Panc1 (cell line): ENCODE results near the gene PLCXD1. TPM values are rescaled to one million over a fixed set of nuclear protein-coding genes. Genes with fewer than 3 reads are reported as not detected.
"Not testable (repeated sequence)": the region's sequence is repeated elsewhere in the genome, so short reads cannot be mapped to it uniquely, and the experiment has no call there.

Experiments
- ATAC-seq: fragments of 200-7000 bp; cut with Tn5 transposase; 2 replicates; pipeline ENCODE4 v1.9.1; 2020; ENCODE audit warnings: mild to moderate bottlenecking, moderate library complexity
- BruUV-seq: library from RNA; stranded (reverse); fragments of 400-500 nt; replicated peaks from 2 replicates; lab custom pipeline; 2021; lab: Mats Ljungman, UMichigan
- CTCF ChIA-PET: fragments of 300-600 bp; sonication (Branson Sonifier 250); formaldehyde crosslinking; loops from one replicate; lab custom pipeline; 2022; ENCODE audit warnings: antibody characterized with exemption; lab: Charles Lee
- POLR2A ChIA-PET: fragments of 300-600 bp; sonication (Branson Sonifier 250); formaldehyde crosslinking; loops from one replicate; lab custom pipeline; 2022; ENCODE audit warnings: antibody characterized with exemption; lab: Charles Lee
- DNase-seq: peaks from one replicate; pipeline ENCODE4 v3.0.0-alpha.2; 2010; ENCODE audit warnings: low read depth, low spot score
- H3K27ac ChIP-seq: 2 replicates; pipeline ENCODE4 v1.5.1; 2011; ENCODE audit warnings: mild to moderate bottlenecking, low read length, inconsistent platforms
- H3K27me3 ChIP-seq: fragments of 200-500 bp; sonication (Bioruptor generic); 2 replicates; pipeline ENCODE4 v1.6.0; 2014; ENCODE audit warnings: low read length, inconsistent platforms; ENCODE audit not compliant: control insufficient read depth, insufficient read depth
- H3K36me3 ChIP-seq: fragments of 200-500 bp; sonication (Bioruptor generic); 2 replicates; pipeline ENCODE4 v1.5.1; 2014; ENCODE audit warnings: inconsistent platforms, mild to moderate bottlenecking, low read length, moderate library complexity; ENCODE audit not compliant: control insufficient read depth, insufficient read depth
- H3K4me1 ChIP-seq: 2 replicates; pipeline ENCODE4 v1.5.1; 2011; ENCODE audit warnings: inconsistent platforms, mild to moderate bottlenecking, low read length, moderate library complexity; ENCODE audit not compliant: control insufficient read depth, insufficient read depth
- H3K4me3 ChIP-seq, 2 experiments: 2 replicates each; pipeline ENCODE4 v1.5.1; 2011 to 2012; ENCODE audit warnings: low read depth in 2 of 2, low read length in 2 of 2, mild to moderate bottlenecking in 2 of 2, inconsistent platforms in 1 of 2, moderate library complexity in 1 of 2
- H3K9me3 ChIP-seq: fragments of 200-500 bp; sonication (Bioruptor generic); 2 replicates; pipeline ENCODE4 v1.5.1; 2014; ENCODE audit warnings: low read depth, mild to moderate bottlenecking, inconsistent platforms, low read length, moderate library complexity; ENCODE audit not compliant: control insufficient read depth, insufficient read depth
- POLR2AphosphoS5 ChIP-seq: IDR thresholded peaks from 2 replicates; pipeline ENCODE4 v1.6.1; 2012; ENCODE audit warnings: mild to moderate bottlenecking, low read depth, low read length, moderate library complexity
- SIN3A ChIP-seq: IDR thresholded peaks from 2 replicates; pipeline ENCODE4 v1.6.1; 2012; ENCODE audit warnings: low read depth, mild to moderate bottlenecking, low read length, moderate library complexity, borderline replicate concordance; ENCODE audit not compliant: insufficient read depth
- TCF7L2 ChIP-seq: IDR thresholded peaks from 2 replicates; pipeline ENCODE4 v1.6.1; 2011; ENCODE audit warnings: mild to moderate bottlenecking, low read depth, low read length, inconsistent platforms
- in situ Hi-C: cut with HindIII; loops from 2 replicates; pipeline ENCODE4 v1.10.0; 2016; ENCODE audit warnings: low sequenced_read_pairs, low pct_unique_long_range_greater_than_20kb
- intact Hi-C: fragments of 100-400 bp; cut with micrococcal nuclease; formaldehyde crosslinking; loops from one replicate; pipeline ENCODE4 v1.10.0; 2022; ENCODE audit not compliant: unreplicated experiment
- total RNA-seq: library from RNA; stranded (reverse); gene quantifications from one replicate; pipeline ENCODE4 v1.2.1, GENCODE V29; 2021; ENCODE audit not compliant: unreplicated experiment
- TF ChIP-seq, protein P1 (sequence below): fragments of 450-650 bp; IDR thresholded peaks from 2 replicates; pipeline ENCODE4 v1.5.1; 2017; ENCODE audit warnings: mild to moderate bottlenecking
- TF ChIP-seq, protein P2 (sequence below), 2 experiments: IDR thresholded peaks; 2 replicates each; pipeline ENCODE4 v1.6.1; 2011 to 2012; ENCODE audit warnings: low read depth in 2 of 2, control low read depth in 1 of 2, low read length in 1 of 2, mild to moderate bottlenecking in 1 of 2, moderate library complexity in 1 of 2; ENCODE audit not compliant: insufficient read depth in 1 of 2

The PLCXD1 gene
- total RNA-seq, 1 experiment from 2014 or later, result 54.9 TPM

DNA sequence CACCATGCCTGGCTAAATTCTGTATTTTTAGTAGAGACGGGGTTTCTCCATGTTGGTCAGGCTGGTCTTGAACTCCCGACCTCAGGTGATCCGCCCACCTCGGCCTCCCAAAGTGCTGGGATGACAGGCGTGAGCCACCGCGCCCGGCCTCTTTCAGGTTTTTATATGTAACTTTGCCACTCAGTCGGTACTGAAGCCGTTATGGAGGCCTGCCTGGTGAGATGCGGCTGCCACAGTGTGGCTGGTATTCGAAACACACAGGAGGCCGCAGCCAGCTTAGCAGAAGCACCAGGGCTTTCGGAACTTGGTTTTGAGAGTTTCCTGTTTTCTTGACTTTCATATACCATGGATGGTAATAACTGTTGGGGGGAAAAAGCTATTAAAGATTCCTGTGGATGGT lies 43.5 kb downstream of the PLCXD1 start:
- CTCF ChIA-PET, H3K27me3 ChIP-seq, H3K36me3 ChIP-seq, in situ Hi-C loops, POLR2A ChIA-PET, H3K4me1 ChIP-seq, intact Hi-C loops, H3K9me3 ChIP-seq, H3K4me3 ChIP-seq, H3K27ac ChIP-seq, DNase-seq, BruUV-seq: not testable (repeated sequence)
- TF ChIP-seq, protein P1, sequence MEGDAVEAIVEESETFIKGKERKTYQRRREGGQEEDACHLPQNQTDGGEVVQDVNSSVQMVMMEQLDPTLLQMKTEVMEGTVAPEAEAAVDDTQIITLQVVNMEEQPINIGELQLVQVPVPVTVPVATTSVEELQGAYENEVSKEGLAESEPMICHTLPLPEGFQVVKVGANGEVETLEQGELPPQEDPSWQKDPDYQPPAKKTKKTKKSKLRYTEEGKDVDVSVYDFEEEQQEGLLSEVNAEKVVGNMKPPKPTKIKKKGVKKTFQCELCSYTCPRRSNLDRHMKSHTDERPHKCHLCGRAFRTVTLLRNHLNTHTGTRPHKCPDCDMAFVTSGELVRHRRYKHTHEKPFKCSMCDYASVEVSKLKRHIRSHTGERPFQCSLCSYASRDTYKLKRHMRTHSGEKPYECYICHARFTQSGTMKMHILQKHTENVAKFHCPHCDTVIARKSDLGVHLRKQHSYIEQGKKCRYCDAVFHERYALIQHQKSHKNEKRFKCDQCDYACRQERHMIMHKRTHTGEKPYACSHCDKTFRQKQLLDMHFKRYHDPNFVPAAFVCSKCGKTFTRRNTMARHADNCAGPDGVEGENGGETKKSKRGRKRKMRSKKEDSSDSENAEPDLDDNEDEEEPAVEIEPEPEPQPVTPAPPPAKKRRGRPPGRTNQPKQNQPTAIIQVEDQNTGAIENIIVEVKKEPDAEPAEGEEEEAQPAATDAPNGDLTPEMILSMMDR, result 0 out of 2 replicates have a peak, but pooled peaks have one; percentile 20
- peak; percentile 50; the same call in 1 of the 2 replicates for ATAC-seq

DNA sequence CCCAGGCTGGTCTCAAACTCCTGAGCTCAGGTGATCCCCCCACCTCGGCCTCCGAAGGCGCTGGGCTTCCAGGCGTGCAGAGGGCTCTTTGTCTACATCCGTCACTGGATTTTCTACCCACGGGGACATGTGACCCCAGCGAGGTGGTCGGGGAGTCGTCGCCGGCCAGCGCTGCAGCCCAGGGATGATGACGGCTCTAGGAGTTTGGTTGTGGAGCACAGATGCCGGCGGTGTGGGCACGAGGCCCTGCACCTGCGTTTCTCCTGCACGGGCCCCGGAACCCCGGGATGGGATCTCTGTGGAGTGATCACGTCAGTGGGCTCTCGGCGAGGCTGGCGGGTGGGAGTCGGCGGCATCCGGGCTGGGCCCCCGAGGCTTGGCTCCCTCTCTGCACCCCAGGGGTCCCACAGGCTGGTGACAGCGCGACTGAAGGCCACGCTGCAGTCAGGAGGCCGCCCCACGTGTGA lies 46.5 kb downstream of the PLCXD1 start:
- no peaks in the 10 kb centered on the region for H3K4me1 ChIP-seq
- ATAC-seq (no peak), DNase-seq (no peak)
- CTCF ChIA-PET, result no interaction called here
- TF ChIP-seq, protein P2, sequence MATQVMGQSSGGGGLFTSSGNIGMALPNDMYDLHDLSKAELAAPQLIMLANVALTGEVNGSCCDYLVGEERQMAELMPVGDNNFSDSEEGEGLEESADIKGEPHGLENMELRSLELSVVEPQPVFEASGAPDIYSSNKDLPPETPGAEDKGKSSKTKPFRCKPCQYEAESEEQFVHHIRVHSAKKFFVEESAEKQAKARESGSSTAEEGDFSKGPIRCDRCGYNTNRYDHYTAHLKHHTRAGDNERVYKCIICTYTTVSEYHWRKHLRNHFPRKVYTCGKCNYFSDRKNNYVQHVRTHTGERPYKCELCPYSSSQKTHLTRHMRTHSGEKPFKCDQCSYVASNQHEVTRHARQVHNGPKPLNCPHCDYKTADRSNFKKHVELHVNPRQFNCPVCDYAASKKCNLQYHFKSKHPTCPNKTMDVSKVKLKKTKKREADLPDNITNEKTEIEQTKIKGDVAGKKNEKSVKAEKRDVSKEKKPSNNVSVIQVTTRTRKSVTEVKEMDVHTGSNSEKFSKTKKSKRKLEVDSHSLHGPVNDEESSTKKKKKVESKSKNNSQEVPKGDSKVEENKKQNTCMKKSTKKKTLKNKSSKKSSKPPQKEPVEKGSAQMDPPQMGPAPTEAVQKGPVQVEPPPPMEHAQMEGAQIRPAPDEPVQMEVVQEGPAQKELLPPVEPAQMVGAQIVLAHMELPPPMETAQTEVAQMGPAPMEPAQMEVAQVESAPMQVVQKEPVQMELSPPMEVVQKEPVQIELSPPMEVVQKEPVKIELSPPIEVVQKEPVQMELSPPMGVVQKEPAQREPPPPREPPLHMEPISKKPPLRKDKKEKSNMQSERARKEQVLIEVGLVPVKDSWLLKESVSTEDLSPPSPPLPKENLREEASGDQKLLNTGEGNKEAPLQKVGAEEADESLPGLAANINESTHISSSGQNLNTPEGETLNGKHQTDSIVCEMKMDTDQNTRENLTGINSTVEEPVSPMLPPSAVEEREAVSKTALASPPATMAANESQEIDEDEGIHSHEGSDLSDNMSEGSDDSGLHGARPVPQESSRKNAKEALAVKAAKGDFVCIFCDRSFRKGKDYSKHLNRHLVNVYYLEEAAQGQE (IDR thresholded peaks at IDR 0.05; ENCODE audit: insufficient read depth in 1 of 2, low read depth in 2 of 2, low read length in 1 of 2), result no peak
- TF ChIP-seq, protein P1, result no peak
- H3K36me3 ChIP-seq, result no peaks in the 10 kb centered on the region
- H3K27ac ChIP-seq, result no peak overlapping the region
- in situ Hi-C loops (no loop called here), intact Hi-C loops (no loop called here)
- H3K27me3 ChIP-seq, result no peaks in the 10 kb centered on the region
- POLR2A ChIA-PET, result no interaction called here
- no peaks in the 10 kb centered on the region for H3K9me3 ChIP-seq
- no TSS peak for BruUV-seq
- no peak overlapping the region for H3K4me3 ChIP-seq

DNA sequence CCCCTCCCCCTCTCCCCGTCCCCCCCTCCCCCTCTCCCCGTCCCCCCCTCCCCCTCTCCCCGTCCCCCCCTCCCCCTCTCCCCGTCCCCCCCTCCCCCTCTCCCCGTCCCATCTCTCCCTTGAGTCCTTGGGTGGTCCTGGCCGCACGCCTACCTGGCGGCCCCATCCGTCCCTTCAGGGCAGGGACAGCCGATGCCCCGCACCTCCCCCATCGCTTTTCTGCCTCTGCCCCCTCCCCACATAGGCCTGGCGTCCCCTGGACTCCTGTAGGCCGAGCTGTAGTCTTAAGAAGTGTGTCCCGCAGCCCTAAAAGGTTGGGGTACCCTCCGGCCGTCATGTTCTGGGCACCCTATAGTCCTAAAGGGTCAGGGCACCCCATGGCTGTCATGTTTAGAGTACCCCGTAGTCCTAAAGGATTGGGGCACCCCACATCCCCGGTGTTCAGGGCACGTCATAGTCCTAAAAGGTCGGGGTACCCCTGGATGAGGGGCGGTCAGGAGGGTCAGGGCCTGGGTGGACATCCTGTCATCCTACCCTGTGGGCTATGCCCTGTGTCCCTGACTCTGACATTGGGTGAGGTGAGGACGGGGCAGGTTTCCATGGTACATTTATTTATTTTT lies 48.2 kb downstream of the PLCXD1 start:
- Histone ChIP-seq H3K27ac (no peak overlapping the region), H3K4me1 (no peaks in the 10 kb centered on the region), H3K4me3 (no peak overlapping the region), H3K36me3 (no peaks in the 10 kb centered on the region), H3K27me3 (no peaks in the 10 kb centered on the region), H3K9me3 (no peaks in the 10 kb centered on the region)
- in situ Hi-C loops (no loop called here), intact Hi-C loops (no loop called here)
- TF ChIP-seq, protein P1, result no peak
- TF ChIP-seq TCF7L2 (no peak), POLR2AphosphoS5 (no peak), SIN3A (no peak)
- TF ChIP-seq, protein P2 (IDR thresholded peaks at IDR 0.05; ENCODE audit: insufficient read depth in 1 of 2, low read depth in 2 of 2, low read length in 1 of 2), result no peak
- CTCF ChIA-PET, result no interaction called here
- DNase-seq (no peak), ATAC-seq (no peak)
- no TSS peak for BruUV-seq
- POLR2A ChIA-PET, result no interaction called here
